Endometrial microvascular endothelial cells (primary cell): ENCODE results near the gene C15orf39. TPM values are rescaled to one million over a fixed set of nuclear protein-coding genes. Genes with fewer than 3 reads are reported as not detected.
"Not testable (repeated sequence)": the region's sequence is repeated elsewhere in the genome, so short reads cannot be mapped to it uniquely, and the experiment has no call there.

ENCODE experiments used
- in situ Hi-C: cut with HindIII; loops from 2 replicates; pipeline ENCODE4 v1.10.0; 2017; ENCODE audit warnings: low sequenced_read_pairs, low pct_unique_long_range_greater_than_20kb; ENCODE audit errors: inconsistent ontology term
- total RNA-seq: library from RNA; depleted of rRNA; stranded (reverse); fragments of >200 nt; gene quantifications from one replicate; pipeline ENCODE4 v1.2.3, GENCODE V29; 2015; ENCODE audit errors: inconsistent ontology term

C15orf39 gene
- total RNA-seq, 1 donor from 2014 or later: 16.1 TPM

- in situ Hi-C loops: no loop called here
These were observed 24.5 kb downstream of the C15orf39 start for GRCh38 chr15:75225951-75226732.

GRCh38 chr15:75227112-75227511 is 25.4 kb downstream of the C15orf39 start:
- in situ Hi-C loops: not testable (repeated sequence)

- in situ Hi-C loops: no loop called here
These were observed 26.1 kb downstream of the C15orf39 start for GRCh38 chr15:75227663-75228280.

GRCh38 chr15:75228787-75229186 is 27.1 kb downstream of the C15orf39 start:
- in situ Hi-C loops: no loop called here

GRCh38 chr15:75229191-75230015 is 27.7 kb downstream of the C15orf39 start:
- in situ Hi-C loops: no loop called here

GRCh38 chr15:75230016-75230343 is 28.3 kb downstream of the C15orf39 start:
- in situ Hi-C loops: no loop called here

GRCh38 chr15:75230551-75231371 is 29.1 kb downstream of the C15orf39 start:
- in situ Hi-C loops: no loop called here

GRCh38 chr15:75231836-75232235 is 30.2 kb downstream of the C15orf39 start:
- in situ Hi-C loops: no loop called here

- in situ Hi-C loops: no loop called here
These were observed 30.7 kb downstream of the C15orf39 start for GRCh38 chr15:75232252-75232813.

- in situ Hi-C loops: no loop called here
These were observed 31.3 kb downstream of the C15orf39 start for GRCh38 chr15:75232826-75233503.

- in situ Hi-C loops: no loop called here
These were observed 32.0 kb downstream of the C15orf39 start for GRCh38 chr15:75233504-75234190.

- in situ Hi-C loops: no loop called here
These were observed 32.6 kb downstream of the C15orf39 start for GRCh38 chr15:75234191-75234810.

GRCh38 chr15:75235051-75235673 is 33.5 kb downstream of the C15orf39 start:
- in situ Hi-C loops: no loop called here

- in situ Hi-C loops: no loop called here
These were observed 34.4 kb downstream of the C15orf39 start for GRCh38 chr15:75235760-75236729.

- in situ Hi-C loops: no loop called here
These were observed 35.8 kb downstream of the C15orf39 start for GRCh38 chr15:75237316-75237982.
